MCF 10A (cell line): ENCODE data around the gene APOLD1. TPM values are rescaled to one million over a fixed set of nuclear protein-coding genes. Genes with fewer than 3 reads are reported as not detected.
"Not testable (repeated sequence)": the region's sequence is repeated elsewhere in the genome, so short reads cannot be mapped to it uniquely, and the experiment has no call there.

Experiments used
- BruUV-seq: library from RNA; stranded (reverse); fragments of 400-500 nt; replicated peaks from 2 replicates; lab custom pipeline; 2021; lab: Mats Ljungman, UMichigan
- CTCF ChIA-PET: fragments of 300-600 bp; sonication (Branson Sonifier 250); formaldehyde crosslinking; extraction: SDS; loops from one replicate; lab custom pipeline; 2021; ENCODE audit warnings: antibody characterized with exemption, inconsistent platforms; lab: Yijun Ruan, JAX
- POLR2A ChIA-PET: fragments of 300-600, 350-650 bp; sonication (Branson Sonifier 250); formaldehyde crosslinking; extraction: SDS; loops from one replicate; lab custom pipeline; 2020; ENCODE audit warnings: antibody characterized with exemption, inconsistent platforms; lab: Yijun Ruan, JAX
- DNase-seq: peaks from one replicate; pipeline ENCODE4 v3.0.0-alpha.2; 2018; ENCODE audit not compliant: unreplicated experiment
- H3K27ac Mint-ChIP-seq: one replicate; pipeline ENCODE4 v1.8.0; 2022; ENCODE audit warnings: mild to moderate bottlenecking, low read depth, mixed read lengths; ENCODE audit not compliant: unreplicated experiment
- H3K27me3 Mint-ChIP-seq: one replicate; pipeline ENCODE4 v1.8.0; 2022; ENCODE audit warnings: mixed read lengths; ENCODE audit not compliant: insufficient read depth, unreplicated experiment
- H3K36me3 Mint-ChIP-seq: one replicate; pipeline ENCODE4 v1.8.0; 2022; ENCODE audit warnings: mild to moderate bottlenecking, moderate library complexity, mixed read lengths; ENCODE audit not compliant: insufficient read depth, unreplicated experiment
- H3K4me1 Mint-ChIP-seq: one replicate; pipeline ENCODE4 v1.8.0; 2022; ENCODE audit warnings: mixed read lengths; ENCODE audit not compliant: insufficient read depth, unreplicated experiment
- H3K4me3 Mint-ChIP-seq: one replicate; pipeline ENCODE4 v1.8.0; 2022; ENCODE audit warnings: mild to moderate bottlenecking, moderate library complexity, mixed read lengths; ENCODE audit not compliant: unreplicated experiment
- H3K9me3 Mint-ChIP-seq: one replicate; pipeline ENCODE4 v1.8.0; 2022; ENCODE audit warnings: mixed read lengths; ENCODE audit not compliant: unreplicated experiment
- CTCF ChIP-seq: fragments of 200-600 bp; IDR thresholded peaks from one replicate; pipeline ENCODE4 v1.8.0; 2022; ENCODE audit warnings: antibody characterized with exemption, mild to moderate bottlenecking; ENCODE audit not compliant: unreplicated experiment
- intact Hi-C: fragments of 100-400 bp; cut with micrococcal nuclease; formaldehyde crosslinking; loops from 2 replicates; pipeline ENCODE4 v1.14.1; 2022
- total RNA-seq: library from RNA; stranded (reverse); gene quantifications from 2 replicates; pipeline ENCODE4 v1.2.3, GENCODE V29; 2022

The APOLD1 gene
- total RNA-seq, 1 experiment from 2014 or later, result 8.0 TPM

- POLR2A ChIA-PET, result interaction anchor here (0.7 to 4.2 kb wide), 19 partner anchors 9 to 541 kb away, joined by 3 to 41 read pairs (median 5); partner anchors contain the start of genes BORCS5, DDX47, GPRC5A and LRP6
- peak; percentile 78 for DNase-seq
- intact Hi-C loops, result no loop called here
- Mint-ChIP-seq H3K4me1 (peaks cover 55% of the 10 kb centered on the region), H3K27me3 (no peaks in the 10 kb centered on the region), H3K36me3 (peaks cover 5% of the 10 kb centered on the region), H3K9me3 (no peaks in the 10 kb centered on the region), H3K27ac (peak overlapping the region; percentile 67), H3K4me3 (peak overlapping the region; percentile 24)
- TSS peak; percentile 58 for BruUV-seq
- CTCF ChIA-PET, result interaction anchor here (0.7 to 5.2 kb wide), 7 partner anchors 8 to 276 kb away, joined by 3 to 62 read pairs (median 10); no protein-coding TSS in a partner anchor
- no peak for TF ChIP-seq CTCF
Measured at GRCh38 chr12:12804011-12804410, 18.6 kb downstream of the APOLD1 start.

- intact Hi-C loops, result no loop called here
- Mint-ChIP-seq H3K36me3 (peaks cover 5% of the 10 kb centered on the region), H3K27me3 (no peaks in the 10 kb centered on the region), H3K4me3 (peak overlapping the region; percentile 24), H3K4me1 (peaks cover 55% of the 10 kb centered on the region), H3K9me3 (no peaks in the 10 kb centered on the region), H3K27ac (peak overlapping the region; percentile 67)
- ChIA-PET CTCF (interaction anchor here (0.7 to 5.2 kb wide), 7 partner anchors 8 to 445 kb away, joined by 4 to 62 read pairs (median 10); no protein-coding TSS in a partner anchor), POLR2A (interaction anchor here (0.7 to 4.2 kb wide), 15 partner anchors 9 to 542 kb away, joined by 3 to 41 read pairs (median 4); partner anchors contain the start of genes BORCS5, DDX47, GPRC5A and LRP6)
- peak; percentile 82 for DNase-seq
- no TSS peak for BruUV-seq
- TF ChIP-seq CTCF, result no peak
Measured at GRCh38 chr12:12804432-12804886, 19.0 kb downstream of the APOLD1 start.

- H3K9me3 Mint-ChIP-seq, result no peaks in the 10 kb centered on the region
- H3K4me1 Mint-ChIP-seq, result peaks cover 46% of the 10 kb centered on the region
- H3K36me3 Mint-ChIP-seq, result no peaks in the 10 kb centered on the region
- POLR2A ChIA-PET, result interaction anchor here (1.2 to 1.6 kb wide), 2 partner anchors 12 to 60 kb away, joined by 3 to 6 read pairs; no protein-coding TSS in a partner anchor
- no peak overlapping the region for H3K4me3 Mint-ChIP-seq
- no peak overlapping the region for H3K27ac Mint-ChIP-seq
- no TSS peak for BruUV-seq
- no peaks in the 10 kb centered on the region for H3K27me3 Mint-ChIP-seq
- intact Hi-C loops, result no loop called here
- CTCF ChIA-PET, result interaction anchor here (0.6 to 2.2 kb wide), 8 partner anchors 17 to 176 kb away, joined by 3 to 6 read pairs (median 3); no protein-coding TSS in a partner anchor
- no peak for DNase-seq
- TF ChIP-seq CTCF, result no peak
Measured at GRCh38 chr12:12806784-12807516, 21.5 kb downstream of the APOLD1 start.

DNA sequence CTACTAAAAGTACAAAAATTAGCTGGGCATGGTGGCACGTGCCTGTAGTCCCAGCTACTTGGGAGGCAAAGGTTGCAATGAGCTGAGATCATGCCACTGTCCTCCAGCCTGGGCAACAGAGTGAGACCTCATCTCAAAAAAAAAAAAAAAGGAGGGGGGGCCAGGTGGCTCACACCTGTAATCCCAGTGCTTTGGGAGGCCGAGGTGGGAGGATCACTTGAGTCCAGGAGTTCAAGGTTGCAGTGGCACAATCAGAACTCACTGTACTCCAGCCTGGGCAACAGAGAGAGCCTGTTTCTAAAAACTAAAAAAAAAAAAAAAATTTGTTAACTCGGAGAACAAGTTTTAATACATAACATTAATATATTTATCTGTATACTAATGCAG, 22.1 kb downstream of the APOLD1 start:
- H3K27me3 Mint-ChIP-seq, DNase-seq, BruUV-seq, POLR2A ChIA-PET, H3K4me3 Mint-ChIP-seq, H3K27ac Mint-ChIP-seq, H3K9me3 Mint-ChIP-seq, H3K36me3 Mint-ChIP-seq, intact Hi-C loops: not testable (repeated sequence)
- H3K4me1 Mint-ChIP-seq, result peaks cover 40% of the 10 kb centered on the region
- CTCF ChIA-PET, result interaction anchor here (0.6 to 1.6 kb wide), 4 partner anchors 18 to 85 kb away, joined by 3 read pairs; no protein-coding TSS in a partner anchor
